ENCODE results near the gene SDHA. TPM values are rescaled to one million over a fixed set of nuclear protein-coding genes. Genes with fewer than 3 reads are reported as not detected.
"Not testable (repeated sequence)": the region's sequence is repeated elsewhere in the genome, so short reads cannot be mapped to it uniquely, and the experiment has no call there.

Gene SDHA
- total and polyA plus RNA-seq, 2 donors (not counting 1 experiment from before 2014, with no cell fraction given) = 77.2 to 137 TPM

DNA sequence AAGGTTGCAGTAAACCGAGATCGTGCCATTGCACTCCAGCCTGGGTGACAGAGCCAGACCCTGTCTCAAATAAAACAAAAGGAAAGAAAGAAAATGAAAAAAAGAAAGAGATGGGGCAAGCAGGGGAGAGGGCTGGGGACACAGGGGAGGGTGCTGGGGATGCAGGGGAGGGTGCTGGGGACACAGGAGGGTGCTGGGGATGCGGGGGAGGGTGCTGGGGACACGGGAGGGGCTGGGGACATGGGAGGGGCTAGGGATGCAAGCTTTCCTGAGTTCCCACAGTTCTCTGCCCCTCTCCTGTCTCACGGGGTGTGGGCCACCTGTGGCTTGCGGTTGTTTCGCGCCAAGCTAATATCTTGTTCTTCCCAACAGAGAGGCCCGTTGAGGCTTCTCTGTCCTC is 60.5 kb downstream of the SDHA start:
- POLR2A ChIA-PET = no interaction called here
- H3K4me1 Mint-ChIP-seq = peaks cover 32% of the 10 kb centered on the region
- no peaks in the 10 kb centered on the region for H3K27me3 ChIP-seq (replicated peaks in 1 of 4; ENCODE audit: control extremely low read depth in 1 of 4, control insufficient read depth in 3 of 4, insufficient read depth in 4 of 4, low read length in 3 of 4)
- no peak overlapping the region for H2AFZ ChIP-seq (ENCODE audit: insufficient read depth, low read depth, low read length, poor library complexity, severe bottlenecking)
- no peaks in the 10 kb centered on the region for H3K9me3 Mint-ChIP-seq (ENCODE audit: insufficient read depth)
- no peak overlapping the region for H3K4me3 Mint-ChIP-seq
- H3K27ac Mint-ChIP-seq = no peak overlapping the region
- H4K20me1 ChIP-seq (ENCODE audit: control insufficient read depth, insufficient read depth, low read length, poor library complexity, severe bottlenecking) = peaks cover 73% of the 10 kb centered on the region
- DNase-seq (no peak), ATAC-seq (ENCODE audit: low read depth) (no peak)
- H3K79me2 ChIP-seq (ENCODE audit: control insufficient read depth, insufficient read depth, low read length) = peaks cover 95% of the 10 kb centered on the region
- H3K27ac ChIP-seq (ENCODE audit: low read length in 2 of 2) = no peak overlapping the region
- H3K4me2 ChIP-seq (replicated peaks; ENCODE audit: low read depth, low read length, poor library complexity, severe bottlenecking) = no peak overlapping the region
- no peaks in the 10 kb centered on the region for H3K4me1 ChIP-seq (ENCODE audit: control insufficient read depth in 2 of 2, insufficient read depth in 2 of 2, low read length in 2 of 2)
- no peaks in the 10 kb centered on the region for H3K9me3 ChIP-seq (ENCODE audit: control extremely low read depth in 1 of 3, control insufficient read depth in 2 of 3, insufficient read depth in 1 of 3, low read length in 2 of 3)
- H3K9ac ChIP-seq (ENCODE audit: low read length) = no peak overlapping the region
- TF ChIP-seq, protein P1, sequence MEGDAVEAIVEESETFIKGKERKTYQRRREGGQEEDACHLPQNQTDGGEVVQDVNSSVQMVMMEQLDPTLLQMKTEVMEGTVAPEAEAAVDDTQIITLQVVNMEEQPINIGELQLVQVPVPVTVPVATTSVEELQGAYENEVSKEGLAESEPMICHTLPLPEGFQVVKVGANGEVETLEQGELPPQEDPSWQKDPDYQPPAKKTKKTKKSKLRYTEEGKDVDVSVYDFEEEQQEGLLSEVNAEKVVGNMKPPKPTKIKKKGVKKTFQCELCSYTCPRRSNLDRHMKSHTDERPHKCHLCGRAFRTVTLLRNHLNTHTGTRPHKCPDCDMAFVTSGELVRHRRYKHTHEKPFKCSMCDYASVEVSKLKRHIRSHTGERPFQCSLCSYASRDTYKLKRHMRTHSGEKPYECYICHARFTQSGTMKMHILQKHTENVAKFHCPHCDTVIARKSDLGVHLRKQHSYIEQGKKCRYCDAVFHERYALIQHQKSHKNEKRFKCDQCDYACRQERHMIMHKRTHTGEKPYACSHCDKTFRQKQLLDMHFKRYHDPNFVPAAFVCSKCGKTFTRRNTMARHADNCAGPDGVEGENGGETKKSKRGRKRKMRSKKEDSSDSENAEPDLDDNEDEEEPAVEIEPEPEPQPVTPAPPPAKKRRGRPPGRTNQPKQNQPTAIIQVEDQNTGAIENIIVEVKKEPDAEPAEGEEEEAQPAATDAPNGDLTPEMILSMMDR (IDR thresholded peaks at IDR 0.05) = no peak
- no peak for TF ChIP-seq EZH2 (IDR thresholded peaks at IDR 0.05; ENCODE audit: borderline replicate concordance, insufficient read depth, low read depth, low read length, poor library complexity, severe bottlenecking)
- no peaks in the 10 kb centered on the region for H3K27me3 Mint-ChIP-seq
- no peak overlapping the region for H3K4me3 ChIP-seq (ENCODE audit: control extremely low read depth in 1 of 5, extremely low read depth in 1 of 5, insufficient read depth in 1 of 5, low read depth in 2 of 5, low read length in 4 of 5)
- intact Hi-C loops (cut with micrococcal nuclease) = no loop called here
- H3K36me3 ChIP-seq (replicated peaks in 1 of 2; ENCODE audit: control extremely low read depth in 1 of 2, control insufficient read depth in 1 of 2, extremely low read depth in 1 of 2, insufficient read depth in 2 of 2, low read length in 1 of 2) = peaks cover 0 to 24% of the 10 kb centered on the region in 2 experiments
- WGBS (ENCODE audit: insufficient coverage) = 100% methylated on average over 9 of the region's 9 CpGs
- CTCF ChIA-PET = no interaction called here

DNA sequence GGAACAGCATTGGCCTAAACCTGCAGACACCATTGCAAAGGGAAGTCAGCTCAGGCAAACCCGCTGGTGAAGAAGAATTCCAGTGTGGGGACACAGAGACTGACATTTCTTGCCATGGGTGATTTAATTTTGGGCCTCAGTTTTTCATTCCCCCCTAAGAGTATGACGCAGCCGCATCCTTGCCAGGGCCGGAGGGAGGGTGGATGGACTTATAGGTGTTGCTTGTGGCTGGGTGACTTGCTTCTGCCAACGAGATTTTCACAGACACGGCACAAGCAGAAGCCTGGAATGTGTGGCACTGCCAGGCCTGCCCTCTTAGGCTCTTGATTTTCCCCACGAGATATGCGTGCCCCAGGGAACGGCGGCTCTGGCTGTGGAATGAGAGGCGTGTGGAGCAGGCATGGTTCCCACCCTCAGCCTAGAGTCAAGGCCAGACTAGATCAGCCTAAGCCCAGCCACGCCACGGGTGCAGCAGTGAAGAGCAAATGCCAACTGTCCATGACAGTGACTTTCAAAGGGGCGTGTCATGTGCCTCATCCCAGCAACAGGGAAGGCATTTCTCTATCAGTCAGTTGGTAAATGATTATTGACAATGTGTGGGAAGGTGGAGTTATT is 61.0 kb downstream of the SDHA start:
- H3K4me2 ChIP-seq (replicated peaks; ENCODE audit: low read depth, low read length, poor library complexity, severe bottlenecking); CTCF ChIA-PET; ATAC-seq (ENCODE audit: low read depth); H3K4me3 Mint-ChIP-seq; DNase-seq; H3K4me1 ChIP-seq (ENCODE audit: control insufficient read depth in 2 of 2, insufficient read depth in 2 of 2, low read length in 2 of 2); H3K27me3 Mint-ChIP-seq; H3K9me3 Mint-ChIP-seq (ENCODE audit: insufficient read depth); H2AFZ ChIP-seq (ENCODE audit: insufficient read depth, low read depth, low read length, poor library complexity, severe bottlenecking); intact Hi-C loops (cut with micrococcal nuclease); H3K4me3 ChIP-seq (ENCODE audit: control extremely low read depth in 1 of 5, extremely low read depth in 1 of 5, insufficient read depth in 1 of 5, low read depth in 2 of 5, low read length in 4 of 5); H3K27ac ChIP-seq (ENCODE audit: low read length in 2 of 2); H3K9ac ChIP-seq (ENCODE audit: low read length); H3K27ac Mint-ChIP-seq; H3K9me3 ChIP-seq (ENCODE audit: control extremely low read depth in 1 of 3, control insufficient read depth in 2 of 3, insufficient read depth in 1 of 3, low read length in 2 of 3); POLR2A ChIA-PET; H3K27me3 ChIP-seq (replicated peaks in 1 of 4; ENCODE audit: control extremely low read depth in 1 of 4, control insufficient read depth in 3 of 4, insufficient read depth in 4 of 4, low read length in 3 of 4): not testable (repeated sequence)
- 91% methylated on average over 10 of the region's 14 CpGs for WGBS (ENCODE audit: insufficient coverage)
- H3K4me1 Mint-ChIP-seq = peaks cover 36% of the 10 kb centered on the region
- Histone ChIP-seq H4K20me1 (ENCODE audit: control insufficient read depth, insufficient read depth, low read length, poor library complexity, severe bottlenecking) (peaks cover 79% of the 10 kb centered on the region), H3K79me2 (ENCODE audit: control insufficient read depth, insufficient read depth, low read length) (peaks cover 95% of the 10 kb centered on the region), H3K36me3 (replicated peaks in 1 of 2; ENCODE audit: control extremely low read depth in 1 of 2, control insufficient read depth in 1 of 2, extremely low read depth in 1 of 2, insufficient read depth in 2 of 2, low read length in 1 of 2) (peaks cover 0 to 20% of the 10 kb centered on the region in 2 experiments)

All from B cell (primary cell).